Osteoblast (primary cell): ENCODE measurements around the gene TRMT61A. TPM values are rescaled to one million over a fixed set of nuclear protein-coding genes. Genes with fewer than 3 reads are reported as not detected.
A peak's percentile ranks its signal among the peaks of the same experiment; 100 is the strongest.

Source experiments
- DNase-seq: peaks from one replicate; pipeline ENCODE4 v3.0.0; 2011; ENCODE audit warnings: low spot score, mixed read lengths; ENCODE audit not compliant: insufficient read length; ENCODE audit errors: missing footprints
- H2AFZ ChIP-seq: 2 replicates; pipeline ENCODE4 v1.6.0; 2011; ENCODE audit warnings: mild to moderate bottlenecking, low read length
- H3K27ac ChIP-seq: 2 replicates; pipeline ENCODE4 v1.5.1; 2011; ENCODE audit warnings: mild to moderate bottlenecking, low read depth, low read length, moderate library complexity
- H3K27me3 ChIP-seq: 2 replicates; pipeline ENCODE4 v1.6.0; 2012; ENCODE audit warnings: mild to moderate bottlenecking, control low read depth, inconsistent platforms, low read length, moderate library complexity; ENCODE audit not compliant: insufficient read depth
- H3K36me3 ChIP-seq: 2 replicates; pipeline ENCODE4 v1.5.1; 2011; ENCODE audit warnings: mild to moderate bottlenecking, low read length, control low read depth, moderate library complexity; ENCODE audit not compliant: insufficient read depth
- H3K4me1 ChIP-seq: 2 replicates; pipeline ENCODE4 v1.5.1; 2011; ENCODE audit warnings: mild to moderate bottlenecking, low read length, control low read depth, moderate library complexity; ENCODE audit not compliant: insufficient read depth
- H3K4me2 ChIP-seq: 2 replicates; pipeline ENCODE4 v1.6.0; 2011; ENCODE audit warnings: mild to moderate bottlenecking, low read length; ENCODE audit not compliant: insufficient read depth
- H3K4me3 ChIP-seq: fragments of 200-600 bp; sonication (generic); 3 replicates; pipeline ENCODE4 v1.5.1; 2012; ENCODE audit warnings: mild to moderate bottlenecking, low read length, inconsistent platforms; ENCODE audit not compliant: insufficient read depth
- H3K79me2 ChIP-seq: 2 replicates; pipeline ENCODE4 v1.6.0; 2012; ENCODE audit warnings: mild to moderate bottlenecking, low read length, control low read depth, inconsistent platforms; ENCODE audit not compliant: insufficient read depth
- H3K9me3 ChIP-seq: 2 replicates; pipeline ENCODE4 v1.5.1; 2011; ENCODE audit warnings: low read depth, low read length, control low read depth
- H4K20me1 ChIP-seq: 2 replicates; pipeline ENCODE4 v1.6.0; 2012; ENCODE audit warnings: mild to moderate bottlenecking, low read length, control low read depth; ENCODE audit not compliant: insufficient read depth
- total RNA-seq: library from RNA; depleted of rRNA; stranded (reverse); fragments of >200 nt; gene quantifications from 2 replicates; pipeline ENCODE4 v1.2.3, GENCODE V29; 2012
- TF ChIP-seq, protein P1 (sequence below): IDR thresholded peaks from 2 replicates; pipeline ENCODE4 v1.5.1; 2011; ENCODE audit warnings: mild to moderate bottlenecking, low read depth, low read length, moderate library complexity; ENCODE audit errors: extremely low read depth

Gene TRMT61A
- total RNA-seq, 1 donor = 9.0 TPM

DNA sequence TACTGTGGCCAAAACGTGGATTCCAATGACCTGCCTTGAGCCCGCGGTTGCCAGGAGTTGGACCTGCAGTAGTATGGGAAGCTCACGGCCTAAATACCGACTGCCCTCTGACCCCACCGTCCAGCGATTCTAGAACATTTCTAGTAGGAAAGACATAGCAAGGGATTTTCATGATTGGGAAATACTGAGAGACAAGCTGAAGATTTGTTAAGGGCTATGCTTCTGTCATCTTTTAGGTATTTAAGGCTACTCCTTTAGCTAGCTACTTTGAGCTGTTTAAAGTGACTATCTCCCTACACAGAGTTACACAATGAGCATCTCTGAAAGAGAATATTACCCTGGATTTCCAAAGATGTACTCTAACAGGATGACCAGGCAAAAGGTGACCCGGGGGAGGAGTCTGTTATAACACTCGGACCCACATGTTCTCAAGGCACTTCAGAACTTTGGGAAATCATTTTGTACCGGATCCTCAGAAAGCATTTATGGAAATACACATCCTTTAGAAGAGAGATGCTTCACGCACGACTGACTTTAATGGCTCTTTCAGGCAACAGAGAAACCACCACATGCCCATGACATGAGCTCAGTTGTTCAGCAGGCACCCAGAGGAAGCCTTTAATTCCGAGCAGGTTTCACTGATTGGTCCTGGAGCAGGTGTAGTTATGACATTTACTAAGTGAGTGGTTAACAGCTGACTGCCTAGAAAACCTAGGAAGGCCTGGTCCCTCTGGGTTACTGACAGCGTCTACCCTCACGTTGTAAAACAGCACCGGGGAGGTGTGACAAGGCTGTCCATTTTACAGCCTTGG is 29.3 kb downstream of the TRMT61A start:
- H3K4me2 ChIP-seq = no peak overlapping the region
- H4K20me1 ChIP-seq = peaks cover 53% of the 10 kb centered on the region
- no peaks in the 10 kb centered on the region for H3K27me3 ChIP-seq
- H3K27ac ChIP-seq = peak overlapping the region; percentile 38
- H3K79me2 ChIP-seq = peaks cover 80% of the 10 kb centered on the region
- peak; percentile 87 for DNase-seq
- TF ChIP-seq, protein P1, sequence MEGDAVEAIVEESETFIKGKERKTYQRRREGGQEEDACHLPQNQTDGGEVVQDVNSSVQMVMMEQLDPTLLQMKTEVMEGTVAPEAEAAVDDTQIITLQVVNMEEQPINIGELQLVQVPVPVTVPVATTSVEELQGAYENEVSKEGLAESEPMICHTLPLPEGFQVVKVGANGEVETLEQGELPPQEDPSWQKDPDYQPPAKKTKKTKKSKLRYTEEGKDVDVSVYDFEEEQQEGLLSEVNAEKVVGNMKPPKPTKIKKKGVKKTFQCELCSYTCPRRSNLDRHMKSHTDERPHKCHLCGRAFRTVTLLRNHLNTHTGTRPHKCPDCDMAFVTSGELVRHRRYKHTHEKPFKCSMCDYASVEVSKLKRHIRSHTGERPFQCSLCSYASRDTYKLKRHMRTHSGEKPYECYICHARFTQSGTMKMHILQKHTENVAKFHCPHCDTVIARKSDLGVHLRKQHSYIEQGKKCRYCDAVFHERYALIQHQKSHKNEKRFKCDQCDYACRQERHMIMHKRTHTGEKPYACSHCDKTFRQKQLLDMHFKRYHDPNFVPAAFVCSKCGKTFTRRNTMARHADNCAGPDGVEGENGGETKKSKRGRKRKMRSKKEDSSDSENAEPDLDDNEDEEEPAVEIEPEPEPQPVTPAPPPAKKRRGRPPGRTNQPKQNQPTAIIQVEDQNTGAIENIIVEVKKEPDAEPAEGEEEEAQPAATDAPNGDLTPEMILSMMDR = no peak
- H3K4me1 ChIP-seq = peaks cover 29% of the 10 kb centered on the region
- no peak overlapping the region for H2AFZ ChIP-seq
- H3K4me3 ChIP-seq = no peak overlapping the region
- H3K36me3 ChIP-seq = peaks cover 35% of the 10 kb centered on the region
- H3K9me3 ChIP-seq = no peaks in the 10 kb centered on the region

DNA sequence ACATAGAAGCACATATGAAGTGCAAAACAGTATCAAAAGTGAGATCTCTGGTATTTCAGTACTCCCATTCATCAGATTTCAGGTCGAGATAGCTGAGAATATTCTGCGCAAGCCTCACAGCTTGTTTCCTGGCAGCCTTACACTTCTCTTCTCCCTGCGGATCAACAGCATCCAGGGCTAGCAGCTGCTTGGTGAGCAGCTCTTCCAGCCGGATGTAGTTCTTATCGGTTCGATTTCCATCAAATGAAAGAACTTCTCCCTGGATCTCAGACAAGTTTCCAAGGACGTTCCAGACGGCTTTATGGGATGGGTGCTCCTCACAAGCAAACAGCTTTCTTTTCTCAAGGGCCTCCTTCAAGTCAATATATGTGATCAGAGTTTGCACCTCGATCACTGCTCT is 30.8 kb downstream of the TRMT61A start:
- peaks cover 35% of the 10 kb centered on the region for H3K36me3 ChIP-seq
- TF ChIP-seq, protein P1 = no peak
- H3K4me3 ChIP-seq = no peak overlapping the region
- peaks cover 52% of the 10 kb centered on the region for H4K20me1 ChIP-seq
- H2AFZ ChIP-seq = no peak overlapping the region
- no peak overlapping the region for H3K27ac ChIP-seq
- no peaks in the 10 kb centered on the region for H3K9me3 ChIP-seq
- H3K4me2 ChIP-seq = no peak overlapping the region
- peaks cover 37% of the 10 kb centered on the region for H3K4me1 ChIP-seq
- no peak for DNase-seq
- H3K27me3 ChIP-seq = no peaks in the 10 kb centered on the region
- peaks cover 92% of the 10 kb centered on the region for H3K79me2 ChIP-seq

DNA sequence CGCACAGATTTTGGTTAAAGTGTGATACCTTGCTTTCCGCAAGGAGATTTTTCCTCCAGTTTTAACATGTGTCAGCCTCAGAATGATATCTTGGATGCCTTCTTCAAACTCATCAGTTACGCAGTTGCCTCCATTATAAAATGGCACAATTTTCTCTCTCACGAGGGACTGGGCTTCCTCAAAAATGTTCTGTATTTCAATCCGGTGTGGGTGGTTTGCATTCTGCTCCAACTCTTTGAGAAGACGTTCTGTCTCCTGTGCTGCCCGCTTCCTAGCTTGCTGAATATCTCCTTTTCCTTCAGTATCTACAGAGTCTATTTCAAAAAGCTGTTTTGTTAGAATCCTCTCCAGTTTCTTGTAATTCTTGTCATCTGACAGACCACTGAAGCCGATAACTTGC is 31.7 kb downstream of the TRMT61A start:
- Histone ChIP-seq H3K27ac (peak overlapping the region; percentile 78), H3K36me3 (peaks cover 35% of the 10 kb centered on the region), H2AFZ (no peak overlapping the region), H3K4me2 (peak overlapping the region; percentile 93), H3K27me3 (no peaks in the 10 kb centered on the region), H4K20me1 (peaks cover 47% of the 10 kb centered on the region), H3K79me2 (peaks cover 94% of the 10 kb centered on the region), H3K4me1 (peaks cover 37% of the 10 kb centered on the region), H3K9me3 (no peaks in the 10 kb centered on the region), H3K4me3 (peak overlapping the region; percentile 92)
- DNase-seq = no peak
- TF ChIP-seq, protein P1 = no peak

DNA sequence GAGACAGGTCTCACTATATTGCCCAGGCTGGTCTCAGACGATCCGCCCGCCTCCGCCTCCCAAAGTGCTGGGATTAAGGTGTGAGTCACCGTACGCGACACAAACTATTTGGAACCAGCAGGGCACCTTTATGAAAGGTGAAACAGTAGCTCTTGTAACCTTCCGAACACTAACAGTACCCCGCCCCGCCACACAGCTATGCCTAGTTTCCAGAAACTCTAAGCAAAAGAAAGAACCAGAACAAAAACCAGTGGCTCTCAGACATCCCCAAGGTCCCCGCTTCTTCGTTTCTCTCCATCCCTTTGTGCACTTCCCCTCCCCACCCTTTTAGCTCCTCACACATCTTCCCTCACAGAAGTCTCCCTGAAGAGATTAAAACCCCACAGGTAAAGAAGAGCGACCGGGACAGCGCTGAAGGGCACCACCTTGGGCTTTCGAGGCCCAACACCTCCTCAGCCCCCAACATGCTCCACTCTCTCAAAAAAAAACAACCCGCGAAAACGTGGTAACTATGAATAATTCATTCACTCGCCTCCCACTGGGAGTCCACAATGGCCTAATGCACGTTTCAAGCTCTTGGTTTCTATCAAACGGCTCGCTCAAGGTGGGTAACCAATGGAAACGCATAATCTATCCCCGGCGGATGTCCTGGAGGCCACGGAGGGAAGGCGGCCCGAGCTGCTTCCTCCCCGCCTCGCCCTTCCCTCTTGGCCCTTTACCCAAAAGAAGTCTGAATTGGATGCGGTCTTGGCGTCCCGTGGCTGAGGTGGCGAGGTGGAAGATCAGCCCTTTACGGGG is 32.6 kb downstream of the TRMT61A start:
- DNase-seq = peak; percentile 95
- Histone ChIP-seq H3K4me1 (peaks cover 37% of the 10 kb centered on the region), H3K9me3 (no peaks in the 10 kb centered on the region), H3K79me2 (peaks cover 96% of the 10 kb centered on the region), H3K27me3 (no peaks in the 10 kb centered on the region), H3K4me2 (peak overlapping the region; percentile 93), H3K36me3 (peaks cover 35% of the 10 kb centered on the region), H4K20me1 (peaks cover 52% of the 10 kb centered on the region), H3K4me3 (peak overlapping the region; percentile 92), H2AFZ (peak overlapping the region; percentile 71), H3K27ac (peak overlapping the region; percentile 78)
- TF ChIP-seq, protein P1 = no peak
